ENCODE measurements around the gene ASB13. TPM values are rescaled to one million over a fixed set of nuclear protein-coding genes. Genes with fewer than 3 reads are reported as not detected.

ASB13 gene
- total and polyA plus RNA-seq, 2 of the 13 experiments (the other 11 are each of a cell fraction or from before 2014, with no cell fraction given): 9.3 to 15.4 TPM

GRCh38 chr10:5595095-5595494, 71.3 kb downstream of the ASB13 start:
- Histone ChIP-seq H3K27me3 (ENCODE audit: control insufficient read depth in 1 of 2, insufficient read depth in 2 of 2, low read length in 2 of 2) (peaks cover 1 to 14% of the 10 kb centered on the region in 2 experiments; a peak in 3 of 5 replicates), H3K4me3 (replicated peaks in 1 of 3; ENCODE audit: insufficient read depth in 1 of 3, low read depth in 2 of 3, low read length in 3 of 3) (no peak overlapping the region), H3K4me1 (ENCODE audit: insufficient read depth, low read length) (peaks cover 76% of the 10 kb centered on the region), H3K27ac (ENCODE audit: extremely low read length, insufficient read depth, low read length) (no peak overlapping the region), H3K79me2 (ENCODE audit: insufficient read depth, low read length) (no peaks in the 10 kb centered on the region), H2AFZ (ENCODE audit: low read length) (no peak overlapping the region), H3K36me3 (replicated peaks in 1 of 2; ENCODE audit: control insufficient read depth in 1 of 2, insufficient read depth in 2 of 2, low read length in 2 of 2) (no peaks in the 10 kb centered on the region), H3K9ac (ENCODE audit: insufficient read depth, low read depth, low read length) (no peak overlapping the region), H3K9me3 (ENCODE audit: low read length) (no peaks in the 10 kb centered on the region), H4K20me1 (ENCODE audit: insufficient read depth, low read length) (no peaks in the 10 kb centered on the region), H3K4me2 (ENCODE audit: low read depth, low read length) (no peak overlapping the region)
- intact Hi-C loops (cut with micrococcal nuclease; ENCODE audit: unreplicated experiment) (no loop called here), in situ Hi-C loops (cut with HindIII; ENCODE audit: extremely low pct_ligation_motif_present, low pct_unique_long_range_greater_than_20kb) (no loop called here)
- ChIA-PET CTCF (ENCODE audit: low intra/inter-chr PET ratio, low total read pairs) (no interaction called here), POLR2A (no interaction called here)
- FAIRE-seq: no peak
- BruUV-seq (replicated peaks): no TSS peak
- TF ChIP-seq ATF3 (CRISPR knock-in tag; IDR thresholded peaks at IDR 0.05) (no peak), SYNCRIP (IDR thresholded peaks at IDR 0.05; ENCODE audit: insufficient read depth, low read depth, low read length) (no peak), ATF4 (CRISPR knock-in tag; IDR thresholded peaks at IDR 0.05) (no peak)
- no peak for DNase-seq (ENCODE audit: low spot score)
- ATAC-seq: no peak
- WGBS (ENCODE audit: low lambda C conversion rate): 34% methylated on average over 5 of the region's 5 CpGs

- Histone ChIP-seq H3K27me3 (ENCODE audit: control insufficient read depth in 1 of 2, insufficient read depth in 2 of 2, low read length in 2 of 2) (peaks cover 1 to 14% of the 10 kb centered on the region in 2 experiments; a peak in 4 of 5 replicates), H3K4me2 (ENCODE audit: low read depth, low read length) (no peak overlapping the region), H2AFZ (ENCODE audit: low read length) (no peak overlapping the region), H3K9me3 (ENCODE audit: low read length) (no peaks in the 10 kb centered on the region), H3K36me3 (replicated peaks in 1 of 2; ENCODE audit: control insufficient read depth in 1 of 2, insufficient read depth in 2 of 2, low read length in 2 of 2) (no peaks in the 10 kb centered on the region), H3K4me1 (ENCODE audit: insufficient read depth, low read length) (peaks cover 76% of the 10 kb centered on the region), H3K9ac (ENCODE audit: insufficient read depth, low read depth, low read length) (no peak overlapping the region), H4K20me1 (ENCODE audit: insufficient read depth, low read length) (no peaks in the 10 kb centered on the region), H3K4me3 (replicated peaks in 1 of 3; ENCODE audit: insufficient read depth in 1 of 3, low read depth in 2 of 3, low read length in 3 of 3) (no peak overlapping the region), H3K79me2 (ENCODE audit: insufficient read depth, low read length) (no peaks in the 10 kb centered on the region), H3K27ac (ENCODE audit: extremely low read length, insufficient read depth, low read length) (no peak overlapping the region)
- ChIA-PET CTCF (ENCODE audit: low intra/inter-chr PET ratio, low total read pairs) (no interaction called here), POLR2A (no interaction called here)
- DNase-seq (ENCODE audit: low spot score): no peak
- BruUV-seq (replicated peaks): no TSS peak
- intact Hi-C loops (cut with micrococcal nuclease; ENCODE audit: unreplicated experiment) (no loop called here), in situ Hi-C loops (cut with HindIII; ENCODE audit: extremely low pct_ligation_motif_present, low pct_unique_long_range_greater_than_20kb) (no loop called here)
- FAIRE-seq: no peak
- ATAC-seq: no peak
- no peak for TF ChIP-seq ARHGAP35 (CRISPR knock-in tag; IDR thresholded peaks at IDR 0.05; ENCODE audit: borderline replicate concordance)
- 36% methylated on average over 14 of the region's 14 CpGs for WGBS (ENCODE audit: low lambda C conversion rate)
These were observed 71.9 kb downstream of the ASB13 start for GRCh38 chr10:5594271-5595049.
